ENCODE data around the gene TBC1D19. TPM values are rescaled to one million over a fixed set of nuclear protein-coding genes. Genes with fewer than 3 reads are reported as not detected.

TBC1D19 gene
- total and polyA plus RNA-seq, 2 of the 4 experiments (the other 2 are of a cell fraction), result 9.9 to 17.6 TPM

DNA sequence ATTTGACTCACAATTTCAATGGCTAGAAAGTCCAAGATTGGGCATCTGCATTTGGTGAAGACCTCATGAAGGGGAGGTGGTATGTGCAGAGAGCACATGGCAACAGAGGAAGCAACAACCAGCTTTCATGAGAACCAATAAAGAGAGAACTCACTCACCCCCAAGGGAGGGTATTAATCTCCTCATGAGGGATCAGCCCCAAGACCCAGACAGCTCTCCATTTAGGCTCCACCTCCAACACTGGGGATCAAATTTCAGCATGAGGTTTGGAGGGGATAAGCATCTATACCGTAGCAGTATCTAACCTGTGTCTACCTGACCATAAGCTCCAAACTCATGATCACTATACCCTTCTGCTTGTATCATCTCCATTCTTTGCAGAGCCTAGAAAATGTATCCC lies 9.3 kb upstream of the TBC1D19 start:
- dilution Hi-C loops (cut with HindIII; ENCODE audit: low sequenced_read_pairs, unreplicated experiment), result no loop called here
- H2AK9ac ChIP-seq (replicated peaks; ENCODE audit: low read depth, low read length, poor library complexity), result no peak overlapping the region
- peak overlapping the region; percentile 76 for H2BK120ac ChIP-seq (ENCODE audit: low read depth, low read length)
- no peak overlapping the region; the same call in 1 of the 2 replicates for H4K5ac ChIP-seq (ENCODE audit: low read depth, low read length)
- H3K9ac ChIP-seq (ENCODE audit: low read depth, low read length), result no peak overlapping the region
- H3K27ac ChIP-seq (ENCODE audit: insufficient read depth, low read length), result no peak overlapping the region; the same call in 1 of the 2 replicates
- intact Hi-C loops (cut with micrococcal nuclease), result no loop called here
- no peaks in the 10 kb centered on the region; the same call in 1 of the 2 replicates for H3K27me3 ChIP-seq (ENCODE audit: control insufficient read depth, insufficient read depth, low read length)
- in situ Hi-C loops (cut with MboI; ENCODE audit: low sequenced_read_pairs), result no loop called here
- H3K56ac ChIP-seq (ENCODE audit: extremely low read depth, insufficient read depth, low read length), result no peak overlapping the region
- BruUV-seq (replicated peaks), result no TSS peak
- no CpG with 5 or more reads among the region's 1 CpG for WGBS, 2 experiments (ENCODE audit: extremely low coverage in 2 of 2, insufficient read length in 1 of 2)
- no peaks in the 10 kb centered on the region for H3K9me3 ChIP-seq (ENCODE audit: control insufficient read depth, insufficient read depth, low read length)
- H3K23ac ChIP-seq (ENCODE audit: low read depth, low read length), result no peak overlapping the region
- CTCF ChIA-PET, result interaction anchor here (0.5 kb wide), 1 partner anchor 114 kb away, joined by 4 read pairs; no protein-coding TSS in a partner anchor
- H2BK15ac ChIP-seq (ENCODE audit: low read depth, low read length), result peak overlapping the region; percentile 36; the same call in 1 of the 3 replicates
- peaks cover 6% of the 10 kb centered on the region for H3K9me1 ChIP-seq (ENCODE audit: insufficient read depth, low read length)
- H3K18ac ChIP-seq (ENCODE audit: low read depth, low read length), result peak overlapping the region; percentile 67; the same call in 1 of the 2 replicates
- no peak overlapping the region for H3K4me2 ChIP-seq (ENCODE audit: low read depth, low read length)
- peak overlapping the region; percentile 49 for H3K4ac ChIP-seq (ENCODE audit: low read depth, low read length)
- H3K14ac ChIP-seq (replicated peaks; ENCODE audit: low read depth, low read length), result 0 out of 2 replicates have a peak overlapping the region, but pooled peaks have one; percentile 3
- no peak overlapping the region for H2BK5ac ChIP-seq (ENCODE audit: low read depth, low read length, poor library complexity, severe bottlenecking)
- POLR2A ChIA-PET (ENCODE audit: unreplicated experiment), result no interaction called here
- H3K4me1 ChIP-seq (ENCODE audit: control insufficient read depth, insufficient read depth, low read length), result peaks cover 8% of the 10 kb centered on the region
- H4K20me1 ChIP-seq (ENCODE audit: insufficient read depth, low read length), result peaks cover 3% of the 10 kb centered on the region; the same call in 1 of the 2 replicates
- no peaks in the 10 kb centered on the region for H3K36me3 ChIP-seq (ENCODE audit: control insufficient read depth, insufficient read depth, low read length)
- DNase-seq, result no peak
- no peak for ATAC-seq (ENCODE audit: low read depth)
- H3K4me3 ChIP-seq (ENCODE audit: insufficient read depth, low read depth, low read length), result no peak overlapping the region
- H2AFZ ChIP-seq (replicated peaks; ENCODE audit: low read length, poor library complexity), result no peak overlapping the region
- TF ChIP-seq MXI1 (IDR thresholded peaks at IDR 0.05; ENCODE audit: borderline replicate concordance, low read depth, low read length), result no peak
- 0 out of 4 replicates have a peak overlapping the region, but pooled peaks of 1 of the 2 experiments have one; percentile 26 for H4K8ac ChIP-seq (ENCODE audit: low read depth in 2 of 2, low read length in 2 of 2)
- H2AK5ac ChIP-seq (ENCODE audit: low read depth, low read length), result peak overlapping the region; percentile 82
- H2BK20ac ChIP-seq (ENCODE audit: low read depth, low read length), result peak overlapping the region; percentile 77
- H3K79me1 ChIP-seq (ENCODE audit: low read depth in 1 of 2, low read length in 2 of 2), result no peaks in the 10 kb centered on the region
- peak overlapping the region; percentile 71 for H4K91ac ChIP-seq (ENCODE audit: insufficient read depth, low read depth, low read length)

Data from IMR-90 (cell line).